HG03025 (cell line): ENCODE measurements around the gene CCBE1.
"Not testable (repeated sequence)": the region's sequence is repeated elsewhere in the genome, so short reads cannot be mapped to it uniquely, and the experiment has no call there.

Experiments used
- ATAC-seq: cut with Tn5 transposase; IDR thresholded peaks from one replicate; pipeline ENCODE4 v1.9.1; 2021; ENCODE audit warnings: mild to moderate bottlenecking, moderate library complexity; ENCODE audit not compliant: unreplicated experiment, low FRiP score

The CCBE1 gene

GRCh38 chr18:59686260-59686659 lies 11.0 kb downstream of the CCBE1 start:
- no peak for ATAC-seq

GRCh38 chr18:59685501-59685900 lies 11.7 kb downstream of the CCBE1 start:
- no peak for ATAC-seq

GRCh38 chr18:59684777-59685176 lies 12.4 kb downstream of the CCBE1 start:
- ATAC-seq = no peak

- no peak for ATAC-seq
Observed at GRCh38 chr18:59681521-59682004, 15.7 kb downstream of the CCBE1 start.

GRCh38 chr18:59681051-59681450 lies 16.2 kb downstream of the CCBE1 start:
- ATAC-seq = no peak

GRCh38 chr18:59675346-59675745 lies 21.9 kb downstream of the CCBE1 start:
- ATAC-seq = no peak

GRCh38 chr18:59674903-59675270 lies 22.3 kb downstream of the CCBE1 start:
- no peak for ATAC-seq

GRCh38 chr18:59674186-59674902 lies 22.9 kb downstream of the CCBE1 start:
- ATAC-seq = no peak

- ATAC-seq = no peak
Observed at GRCh38 chr18:59672235-59672711, 24.9 kb downstream of the CCBE1 start.

- ATAC-seq = no peak
Observed at GRCh38 chr18:59671551-59671950, 25.7 kb downstream of the CCBE1 start.

- ATAC-seq = no peak
Observed at GRCh38 chr18:59669872-59670657, 27.2 kb downstream of the CCBE1 start.

GRCh38 chr18:59667488-59667887 lies 29.7 kb downstream of the CCBE1 start:
- ATAC-seq = no peak

GRCh38 chr18:59666007-59666402 lies 31.2 kb downstream of the CCBE1 start:
- not testable (repeated sequence) for ATAC-seq

GRCh38 chr18:59665057-59666006 lies 31.9 kb downstream of the CCBE1 start:
- no peak for ATAC-seq

GRCh38 chr18:59664329-59664728 lies 32.9 kb downstream of the CCBE1 start:
- no peak for ATAC-seq

GRCh38 chr18:59663096-59663495 lies 34.1 kb downstream of the CCBE1 start:
- no peak for ATAC-seq

GRCh38 chr18:59661891-59662701 lies 35.1 kb downstream of the CCBE1 start:
- ATAC-seq = no peak

GRCh38 chr18:59660786-59661743 lies 36.2 kb downstream of the CCBE1 start:
- no peak for ATAC-seq

- no peak for ATAC-seq
Observed at GRCh38 chr18:59660366-59660765, 36.9 kb downstream of the CCBE1 start.
